NCI-H446 treated with DMSO at 0.1 percent for 48 hours (cell line): ENCODE data around the gene TAPBPL.
"Not testable (repeated sequence)": the region's sequence is repeated elsewhere in the genome, so short reads cannot be mapped to it uniquely, and the experiment has no call there.

Source experiments
- DNase-seq: peaks from one replicate; lab custom pipeline; 2025; lab: John Stamatoyannopoulos, UW

TAPBPL gene

DNA sequence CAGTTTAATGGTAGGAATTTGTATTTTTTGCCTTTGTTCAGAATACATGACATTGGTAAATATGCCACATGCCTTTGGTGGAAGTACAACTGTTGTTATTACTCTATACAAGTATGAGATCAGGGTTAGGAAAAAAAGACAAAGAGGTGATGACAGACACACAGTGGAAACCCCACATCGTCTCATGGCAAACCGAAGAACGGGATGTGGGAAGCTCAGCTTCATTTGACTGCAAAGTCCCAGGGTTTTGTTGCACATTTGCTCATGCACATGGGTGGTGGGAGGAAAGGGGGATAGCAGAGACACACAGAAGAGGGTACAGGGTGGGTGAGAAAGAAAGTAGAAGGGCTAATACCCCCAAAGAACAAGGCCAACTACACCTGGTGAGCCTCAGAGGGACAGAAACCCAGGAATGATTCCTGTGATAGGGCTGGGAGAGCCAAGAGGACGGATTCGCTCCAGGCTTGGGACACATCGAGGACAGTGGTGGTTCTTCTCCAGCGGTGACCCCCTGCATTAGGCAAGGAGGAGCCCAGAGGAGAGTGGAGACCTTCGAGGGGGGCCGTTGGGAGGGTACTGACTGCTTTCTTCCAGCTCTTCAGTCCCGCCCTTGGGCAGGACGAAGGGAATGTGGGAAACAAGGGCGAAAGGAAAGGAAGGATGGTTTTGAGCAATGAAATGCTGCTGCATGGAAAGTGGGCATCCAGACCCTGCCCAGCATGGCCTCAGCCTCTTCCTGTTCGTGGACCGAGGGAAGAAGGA, 10.6 kb downstream of the TAPBPL start:
- DNase-seq: no peak

DNA sequence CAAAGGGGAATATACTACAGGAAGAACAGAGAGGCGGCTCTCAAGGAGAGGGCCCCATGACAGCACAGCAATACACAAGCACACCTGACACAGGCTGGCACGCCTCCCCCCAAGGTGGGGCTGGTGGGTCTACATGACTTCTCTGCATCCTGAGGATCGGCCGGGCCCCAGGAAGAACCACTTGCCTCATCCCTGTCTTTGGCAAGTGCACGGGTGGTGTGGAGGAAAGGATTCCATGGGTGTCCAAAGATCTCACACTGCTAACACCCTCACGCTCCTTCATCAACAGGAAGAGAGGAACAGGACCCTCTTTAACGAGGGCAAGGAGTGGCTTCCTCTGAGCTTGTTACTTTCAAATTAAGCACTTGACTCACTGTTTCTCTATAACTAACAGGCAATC, 11.4 kb downstream of the TAPBPL start:
- DNase-seq: no peak

- DNase-seq: no peak
Measured at GRCh38 chr12:6463858-6464257, 12.0 kb downstream of the TAPBPL start.

DNA sequence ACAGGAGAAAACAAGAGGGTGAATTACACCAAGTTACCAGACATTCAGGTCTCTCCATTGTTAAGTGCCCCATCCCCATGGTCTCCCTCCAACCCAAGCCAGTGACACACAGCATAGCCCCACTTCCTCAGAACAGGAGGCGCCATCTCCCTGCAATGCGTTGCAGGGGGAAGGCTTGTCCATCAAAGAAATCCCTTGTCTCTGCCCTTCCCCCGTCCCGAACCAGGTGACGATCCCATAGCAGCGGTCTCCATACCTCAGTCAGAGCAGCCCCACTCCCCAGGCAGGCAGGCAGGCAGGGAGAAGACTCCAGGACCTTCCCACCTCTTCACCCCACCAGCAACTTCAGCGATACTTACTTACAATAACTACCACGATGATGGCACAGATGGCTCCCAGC, 12.7 kb downstream of the TAPBPL start:
- no peak for DNase-seq

DNA sequence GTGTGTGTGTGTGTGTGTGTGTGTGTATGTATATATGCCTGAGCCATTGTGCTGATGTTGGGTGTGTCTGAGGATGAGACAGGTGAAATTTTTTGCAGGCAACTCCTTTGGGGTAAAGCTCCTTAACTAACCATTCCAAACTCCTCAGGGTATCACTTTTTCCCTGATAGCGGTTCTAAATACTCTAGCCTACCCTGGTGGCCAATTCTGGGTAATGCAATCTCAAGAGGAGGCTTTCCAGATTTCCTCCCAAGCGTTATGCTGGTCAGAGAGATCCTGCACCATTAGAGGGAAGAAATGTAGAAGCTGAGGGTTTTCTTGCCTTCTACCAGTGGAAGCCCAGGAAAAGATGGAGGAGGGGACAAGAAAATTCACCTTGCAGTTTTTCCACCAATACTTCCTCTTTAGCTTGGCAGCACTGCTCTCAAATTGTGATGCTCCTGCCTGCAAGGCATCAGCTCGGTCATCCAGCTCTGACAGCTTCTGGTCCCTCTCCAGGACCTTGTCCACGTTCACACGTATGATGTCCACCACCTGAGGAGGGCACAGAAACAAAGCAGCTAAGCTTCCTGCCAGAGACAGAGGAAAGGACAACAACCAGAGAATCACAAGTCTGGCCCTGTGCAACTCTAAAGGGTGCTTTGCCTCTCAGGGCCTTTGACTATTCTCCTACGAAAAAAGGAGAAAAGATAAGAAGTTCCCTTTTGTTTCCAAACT, 13.8 kb downstream of the TAPBPL start:
- peak; percentile 41 for DNase-seq

GRCh38 chr12:6466184-6466573, 14.3 kb downstream of the TAPBPL start:
- DNase-seq: no peak

DNA sequence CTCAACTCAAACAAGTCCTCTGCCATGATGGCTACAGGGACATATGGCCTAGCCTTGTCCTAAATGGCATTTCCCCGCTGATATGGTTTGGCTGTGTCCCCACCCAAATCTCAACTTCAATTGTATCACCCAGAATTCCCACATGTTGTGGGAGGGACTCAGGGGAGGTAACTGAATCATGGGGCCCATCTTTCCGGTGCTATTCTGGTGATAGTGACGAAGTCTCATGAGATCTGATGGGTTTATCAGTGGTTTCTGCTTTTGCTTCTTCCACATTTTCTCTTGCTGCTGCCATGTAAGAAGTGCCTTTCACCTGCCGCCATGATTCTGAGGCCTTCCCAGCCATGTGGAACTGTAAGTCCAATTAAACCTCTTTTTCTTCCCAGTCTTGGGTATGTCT, 14.9 kb downstream of the TAPBPL start:
- not testable (repeated sequence) for DNase-seq

DNA sequence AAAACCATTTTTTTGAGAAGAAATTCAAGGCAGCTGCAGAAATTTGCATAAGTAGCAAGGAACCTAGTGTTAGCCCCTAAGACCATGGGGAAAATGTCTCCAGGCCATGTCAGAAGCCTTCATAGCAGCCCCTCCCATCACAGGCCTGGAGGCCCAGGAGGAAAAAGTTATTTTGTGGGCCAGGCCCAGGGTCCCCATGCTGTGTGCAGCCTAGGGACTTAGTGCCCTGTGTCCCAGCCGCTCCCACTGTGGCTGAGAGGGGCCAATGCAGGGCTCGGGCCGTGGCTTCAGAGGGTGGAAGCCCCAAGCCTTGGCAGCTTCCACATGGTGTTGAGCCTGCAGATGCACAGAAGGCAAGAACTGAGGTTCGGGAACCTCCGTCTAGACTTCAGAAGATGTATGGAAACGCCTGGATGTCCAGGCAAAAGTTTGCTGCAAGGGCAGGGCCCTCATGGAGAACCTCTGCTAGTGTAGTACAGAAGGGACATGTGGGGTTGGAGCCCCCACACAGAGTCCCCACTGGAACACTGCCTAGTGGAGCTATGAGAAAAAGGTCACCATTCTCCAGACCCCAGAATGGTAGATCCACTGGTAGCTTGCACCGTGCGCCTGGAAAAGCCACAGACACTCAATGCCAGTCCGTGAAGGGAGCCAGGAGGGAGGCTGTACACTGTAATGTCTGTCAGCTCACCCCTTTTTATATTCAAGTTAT, 15.9 kb downstream of the TAPBPL start:
- DNase-seq: not testable (repeated sequence)

- no peak for DNase-seq
Measured at GRCh38 chr12:6468283-6468575, 16.4 kb downstream of the TAPBPL start.

- no peak for DNase-seq
Measured at GRCh38 chr12:6469092-6469491, 17.2 kb downstream of the TAPBPL start.

- no peak for DNase-seq
Measured at GRCh38 chr12:6469609-6470374, 17.9 kb downstream of the TAPBPL start.

GRCh38 chr12:6470375-6471163, 18.7 kb downstream of the TAPBPL start, which contains the start of gene VAMP1:
VAMP1 (minus strand) TSS chr12:6470677; CDS start chr12:6470531, 146 bp downstream.
- peak; percentile 97 for DNase-seq

GRCh38 chr12:6471989-6472360, 20.1 kb downstream of the TAPBPL start:
- DNase-seq: no peak

GRCh38 chr12:6472491-6472890, 20.6 kb downstream of the TAPBPL start:
- DNase-seq: no peak

- DNase-seq: not testable (repeated sequence)
Measured at GRCh38 chr12:6475233-6475975, 23.6 kb downstream of the TAPBPL start.

GRCh38 chr12:6476489-6476888, 24.6 kb downstream of the TAPBPL start:
- no peak for DNase-seq

DNA sequence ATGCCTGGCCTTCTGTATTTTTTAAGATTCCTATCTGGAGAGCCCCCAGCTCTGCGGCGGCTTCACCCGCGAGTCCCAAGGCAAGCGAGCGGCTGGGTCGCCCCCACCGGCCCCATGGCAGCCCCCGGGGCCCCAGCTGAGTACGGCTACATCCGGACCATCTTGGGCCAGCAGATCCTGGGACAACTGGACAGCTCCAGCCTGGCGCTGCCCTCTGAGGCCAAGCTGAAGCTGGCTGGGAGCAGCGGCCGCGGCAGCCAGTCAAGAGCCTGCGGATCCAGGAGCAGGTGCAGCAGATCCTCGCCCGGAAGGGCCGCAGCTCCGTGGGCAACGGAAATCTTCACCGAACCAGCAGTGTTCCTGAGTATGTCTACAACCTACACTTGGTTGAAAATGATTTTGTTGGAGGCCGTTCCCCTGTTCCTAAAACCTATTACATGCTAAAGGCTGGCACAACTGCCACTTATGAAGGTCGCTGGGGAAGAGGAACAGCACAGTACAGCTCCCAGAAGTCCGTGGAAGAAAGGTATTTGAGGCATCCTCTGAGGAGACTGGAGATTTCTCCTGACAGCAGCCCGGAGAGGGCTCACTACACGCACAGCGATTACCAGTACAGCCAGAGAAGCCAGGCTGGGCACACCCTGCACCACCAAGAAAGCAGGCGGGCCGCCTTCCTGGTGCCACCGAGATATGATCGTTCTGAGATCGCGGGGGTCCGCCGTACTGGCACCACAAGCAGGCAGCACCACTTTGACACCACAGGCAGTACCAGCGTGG, 25.9 kb downstream of the TAPBPL start:
- not testable (repeated sequence) for DNase-seq

DNA sequence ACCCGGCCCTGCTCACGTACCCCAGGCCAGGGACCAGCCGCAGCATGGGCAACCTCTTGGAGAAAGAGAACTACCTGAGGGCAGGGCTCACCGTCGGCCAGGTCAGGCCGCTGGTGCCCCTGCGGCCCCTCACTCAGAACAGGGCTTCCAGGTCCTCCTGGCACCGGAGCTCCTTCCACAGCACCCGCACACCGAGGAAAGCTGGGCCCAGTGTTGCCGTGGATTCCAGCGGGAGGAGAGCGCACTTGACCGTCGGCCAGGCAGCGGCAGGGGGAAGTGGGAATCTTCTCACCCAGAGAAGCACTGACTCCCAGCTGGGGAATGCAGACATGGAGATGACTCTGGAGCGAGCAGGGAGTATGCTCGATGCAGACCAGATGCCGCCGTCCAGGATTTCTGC, 26.6 kb downstream of the TAPBPL start:
- DNase-seq: no peak

- DNase-seq: no peak
Measured at GRCh38 chr12:6488240-6488639, 36.4 kb downstream of the TAPBPL start.

- no peak for DNase-seq
Measured at GRCh38 chr12:6489449-6489848, 37.6 kb downstream of the TAPBPL start.
